H1 (cell line): ENCODE measurements around the gene PIM1. TPM values are rescaled to one million over a fixed set of nuclear protein-coding genes. Genes with fewer than 3 reads are reported as not detected.

Experiments
- CTCF ChIA-PET: fragments of 300-600 bp; sonication (Branson Sonifier 250); formaldehyde crosslinking; loops from one replicate; lab custom pipeline; 2021; ENCODE audit not compliant: partially characterized antibody; lab: Charles Lee
- POLR2A ChIA-PET: fragments of 300-600 bp; sonication (Branson Sonifier 250); formaldehyde crosslinking; loops from one replicate; lab custom pipeline; 2021; ENCODE audit warnings: inconsistent platforms; ENCODE audit not compliant: partially characterized antibody; lab: Charles Lee
- DNase-seq, 2 experiments: peaks; one replicate each; pipeline versions ENCODE4 v3.0.0 to v3.0.0-alpha.2; 2010 to 2022; ENCODE audit warnings: low spot score in 2 of 2, low read depth in 1 of 2, mixed read lengths in 1 of 2
- FAIRE-seq: peaks from 2 replicates; lab custom pipeline; 2011; peaks lifted over from hg19 to GRCh38; lab: Jason Lieb, UNC
- H2AFZ ChIP-seq: 2 replicates; pipeline ENCODE4 v1.8.1; 2012; ENCODE audit warnings: low read length, inconsistent platforms
- H2AK5ac ChIP-seq: 2 replicates; pipeline ENCODE4 v1.6.1; 2013; ENCODE audit warnings: low read depth, low read length
- H2BK120ac ChIP-seq: replicated peaks from 2 replicates; pipeline ENCODE3; 2013; ENCODE audit warnings: low read depth, low read length, inconsistent platforms
- H2BK12ac ChIP-seq: 2 replicates; pipeline ENCODE4 v1.6.1; 2013; ENCODE audit warnings: low read depth, low read length
- H2BK15ac ChIP-seq: 2 replicates; pipeline ENCODE4 v1.6.1; 2013; ENCODE audit warnings: low read length
- H2BK20ac ChIP-seq: 2 replicates; pipeline ENCODE4 v1.6.1; 2013; ENCODE audit warnings: low read length
- H2BK5ac ChIP-seq: 2 replicates; pipeline ENCODE4 v1.6.1; 2013; ENCODE audit warnings: low read depth, low read length
- H3K14ac ChIP-seq: 2 replicates; pipeline ENCODE4 v1.6.1; 2013; ENCODE audit warnings: inconsistent platforms; ENCODE audit not compliant: insufficient read length
- H3K18ac ChIP-seq: 2 replicates; pipeline ENCODE4 v1.6.1; 2013; ENCODE audit warnings: low read length; ENCODE audit errors: extremely low read depth
- H3K23ac ChIP-seq: 2 replicates; pipeline ENCODE4 v1.6.1; 2013; ENCODE audit warnings: inconsistent platforms; ENCODE audit not compliant: insufficient read length
- H3K23me2 ChIP-seq: 2 replicates; pipeline ENCODE4 v1.6.1; 2013; ENCODE audit warnings: low read depth, low read length
- H3K27ac ChIP-seq: 2 replicates; pipeline ENCODE4 v1.6.1; 2011; ENCODE audit warnings: low read depth, low read length, inconsistent platforms
- H3K27me3 ChIP-seq, 4 experiments: replicated peaks in 1 of 4; 1 replicate in 1 of 4; 2 replicates in 3 of 4; pipeline versions ENCODE4 v1.6.1 to v1.8.1; 2011 to 2013; ENCODE audit warnings: low read length in 3 of 4, mild to moderate bottlenecking in 3 of 4, inconsistent platforms in 2 of 4, mixed read lengths in 2 of 4, moderate library complexity in 1 of 4; ENCODE audit not compliant: control insufficient read depth in 3 of 4, insufficient read depth in 3 of 4; ENCODE audit errors: extremely low read depth in 1 of 4
- H3K36me3 ChIP-seq, 4 experiments: 2 replicates each; pipeline versions ENCODE4 v1.6.1 to v1.8.1; 2011 to 2013; ENCODE audit warnings: mild to moderate bottlenecking in 4 of 4, low read length in 3 of 4, moderate library complexity in 2 of 4, control low read depth in 1 of 4, inconsistent platforms in 1 of 4; ENCODE audit not compliant: insufficient read depth in 4 of 4, control insufficient read depth in 2 of 4
- H3K4ac ChIP-seq: replicated peaks from 2 replicates; pipeline ENCODE3; 2013; ENCODE audit warnings: low read length, low read depth, mixed read lengths, inconsistent platforms; ENCODE audit not compliant: insufficient read length
- H3K4me1 ChIP-seq, 4 experiments: replicated peaks in 1 of 4; 1 replicate in 1 of 4; 2 replicates in 3 of 4; pipeline versions ENCODE4 v1.6.1 to v1.8.1; 2011 to 2013; ENCODE audit warnings: low read length in 3 of 4, inconsistent platforms in 2 of 4, mixed read lengths in 1 of 4; ENCODE audit not compliant: insufficient read depth in 4 of 4, control insufficient read depth in 3 of 4
- H3K4me2 ChIP-seq, 2 experiments: 2 replicates each; pipeline versions ENCODE4 v1.6.1 to v1.8.1; 2011 to 2013; ENCODE audit warnings: low read depth in 2 of 2, low read length in 2 of 2, control low read depth in 1 of 2, inconsistent platforms in 1 of 2, mild to moderate bottlenecking in 1 of 2; ENCODE audit not compliant: insufficient read depth in 1 of 2
- H3K4me3 ChIP-seq, 4 experiments: fragments of 200-600, 300-600 bp in 1 of 4; sonication (generic), shearing (Covaris generic), sonication (Bioruptor Twin) in 1 of 4; 2 replicates each; pipeline versions ENCODE4 v1.5.1 to v1.8.1; 2011 to 2016; ENCODE audit warnings: low read length in 4 of 4, low read depth in 3 of 4, control low read depth in 2 of 4, inconsistent platforms in 2 of 4, mild to moderate bottlenecking in 2 of 4, mixed read lengths in 1 of 4, moderate library complexity in 1 of 4; ENCODE audit not compliant: insufficient read depth in 2 of 4; ENCODE audit errors: extremely low read depth in 1 of 4
- H3K56ac ChIP-seq: replicated peaks from 2 replicates; pipeline ENCODE3; 2013; ENCODE audit warnings: low read depth, mild to moderate bottlenecking, mixed read lengths, low read length, inconsistent platforms; ENCODE audit not compliant: insufficient read length
- H3K79me1 ChIP-seq: 2 replicates; pipeline ENCODE4 v1.6.1; 2013; ENCODE audit warnings: low read depth, low read length, control low read depth
- H3K79me2 ChIP-seq, 2 experiments: 2 replicates each; pipeline versions ENCODE4 v1.6.1 to v1.8.1; 2012 to 2013; ENCODE audit warnings: low read length in 2 of 2, mild to moderate bottlenecking in 2 of 2, inconsistent platforms in 1 of 2; ENCODE audit not compliant: insufficient read depth in 2 of 2, control insufficient read depth in 1 of 2
- H3K9ac ChIP-seq, 4 experiments: replicated peaks in 1 of 4; 1 replicate in 1 of 4; 2 replicates in 3 of 4; pipeline versions ENCODE4 v1.6.1 to v1.8.1; 2011 to 2013; ENCODE audit warnings: low read depth in 3 of 4, low read length in 3 of 4, control low read depth in 2 of 4, mild to moderate bottlenecking in 2 of 4, moderate library complexity in 2 of 4, inconsistent platforms in 1 of 4; ENCODE audit errors: extremely low read depth in 1 of 4
- H3K9me3 ChIP-seq, 2 experiments: 2 replicates each; pipeline versions ENCODE4 v1.6.1 to v1.8.1; 2012 to 2013; ENCODE audit warnings: mild to moderate bottlenecking in 2 of 2, moderate library complexity in 2 of 2, control low read depth in 1 of 2, inconsistent platforms in 1 of 2, low read depth in 1 of 2, low read length in 1 of 2, mixed read lengths in 1 of 2; ENCODE audit not compliant: insufficient read depth in 2 of 2
- H4K20me1 ChIP-seq, 2 experiments: replicated peaks in 1 of 2; 2 replicates each; pipeline versions ENCODE3 to v1.8.1; 2011 to 2013; ENCODE audit warnings: inconsistent platforms in 2 of 2, low read length in 2 of 2, mild to moderate bottlenecking in 1 of 2; ENCODE audit not compliant: insufficient read depth in 2 of 2, control insufficient read depth in 1 of 2
- H4K5ac ChIP-seq: 2 replicates; pipeline ENCODE4 v1.6.1; 2013; ENCODE audit warnings: low read length, low read depth, mixed read lengths, inconsistent platforms; ENCODE audit not compliant: insufficient read length
- H4K8ac ChIP-seq: 2 replicates; pipeline ENCODE4 v1.8.0; 2013; ENCODE audit warnings: mild to moderate bottlenecking, moderate library complexity, low read length, inconsistent platforms; ENCODE audit not compliant: insufficient read depth; ENCODE audit errors: extremely low read depth
- H4K91ac ChIP-seq: replicated peaks from 2 replicates; pipeline ENCODE3; 2013; ENCODE audit warnings: low read length, mixed read lengths, inconsistent platforms; ENCODE audit not compliant: insufficient read length
- CHD2 ChIP-seq: IDR thresholded peaks from 2 replicates; pipeline ENCODE4 v1.6.1; 2012; ENCODE audit warnings: low read length, improper control_type of control experiment
- CTBP2 ChIP-seq: IDR thresholded peaks from 2 replicates; pipeline ENCODE4 v1.7.0; 2011; ENCODE audit warnings: borderline replicate concordance, mild to moderate bottlenecking, moderate library complexity, mixed read lengths, low read length; ENCODE audit not compliant: insufficient read depth, insufficient read length
- FOSL1 ChIP-seq: IDR thresholded peaks from 2 replicates; pipeline ENCODE4 v1.6.1; 2011; ENCODE audit warnings: mild to moderate bottlenecking, low read depth, low read length, moderate library complexity; ENCODE audit not compliant: insufficient read depth
- KDM1A ChIP-seq: fragments of 200-600, 300-600 bp; sonication (generic); IDR thresholded peaks from 2 replicates; pipeline ENCODE4 v1.7.1; 2016; ENCODE audit warnings: mild to moderate bottlenecking, low read length, borderline replicate concordance
- KDM5A ChIP-seq: fragments of 200-600 bp; IDR thresholded peaks from 2 replicates; pipeline ENCODE4 v1.7.1; 2012; ENCODE audit warnings: mild to moderate bottlenecking, low read length, inconsistent platforms, mixed read lengths
- NANOG ChIP-seq: IDR thresholded peaks from 2 replicates; pipeline ENCODE4 v1.6.1; 2011; ENCODE audit warnings: low read length, low read depth, mild to moderate bottlenecking, inconsistent platforms; ENCODE audit not compliant: insufficient read depth, poor library complexity, severe bottlenecking
- RAD21 ChIP-seq, 2 experiments: IDR thresholded peaks in 1 of 2; conservative IDR thresholded peaks in 1 of 2; 2 replicates each; pipeline ENCODE4 v1.6.1; 2011; ENCODE audit warnings: low read depth in 2 of 2, low read length in 2 of 2, improper control_type of control experiment in 1 of 2, inconsistent platforms in 1 of 2, mild to moderate bottlenecking in 1 of 2, moderate library complexity in 1 of 2
- SAP30 ChIP-seq: fragments of 300-600 bp; sonication (generic); IDR thresholded peaks from 2 replicates; pipeline ENCODE4 v1.7.1; 2012; ENCODE audit warnings: low read length, moderate library complexity, mild to moderate bottlenecking, inconsistent platforms; ENCODE audit not compliant: insufficient read depth, insufficient replicate concordance
- SIX5 ChIP-seq: IDR thresholded peaks from 2 replicates; pipeline ENCODE4 v1.6.1; 2011; ENCODE audit warnings: mild to moderate bottlenecking, low read depth, low read length
- TAF1 ChIP-seq: IDR thresholded peaks from 2 replicates; pipeline ENCODE4 v1.6.1; 2011; ENCODE audit warnings: mild to moderate bottlenecking, low read depth, low read length
- YY1 ChIP-seq: IDR thresholded peaks from 2 replicates; pipeline ENCODE4 v1.6.1; 2011; ENCODE audit warnings: low read depth, mild to moderate bottlenecking, low read length
- ZNF274 ChIP-seq: IDR thresholded peaks from 2 replicates; pipeline ENCODE4 v1.7.0; 2012; ENCODE audit warnings: low read length, borderline replicate concordance; ENCODE audit errors: extremely low read depth
- WGBS, 2 experiments: shearing (Covaris generic) in 1 of 2; methylation state at CpG; one replicate each; pipeline versions ENCODE4 v1.1.6 to v1.1.7; 2013 to 2015; ENCODE audit warnings: low lambda C conversion rate in 2 of 2, mixed read lengths in 2 of 2, inconsistent platforms in 1 of 2, low coverage in 1 of 2, missing lambda C conversion rate in 1 of 2; ENCODE audit not compliant: insufficient replicate concordance in 2 of 2, insufficient coverage in 1 of 2, insufficient read length in 1 of 2; ENCODE audit errors: extremely low coverage in 1 of 2, missing lambda C conversion rate in 1 of 2; 5-methylcytosine and 5-hydroxymethylcytosine counted together
- polyA plus RNA-seq, 7 experiments: library from polyadenylated mRNA; depleted of rRNA in 3 of 7; stranded (reverse) in 5 of 7; unstranded in 2 of 7; fragments of >200 nt in 5 of 7; fragments of 200-250 nt in 2 of 7; gene quantifications; 1 replicate in 5 of 7; 2 replicates in 1 of 7; 4 replicates in 1 of 7; pipeline versions ENCODE4 v1.2.1 to v1.2.3, GENCODE V29; 2011 to 2013; ENCODE audit warnings: missing spikeins in 2 of 7, mixed read lengths in 2 of 7
- total RNA-seq: library from RNA; stranded (reverse); fragmentation: NEBNext Ultra II Directional; extraction: Animal tissue kit (Norgen Biotek cat#: 25700); gene quantifications from 2 replicates; pipeline ENCODE4 v1.2.1, GENCODE V29; 2021

Gene PIM1
- total and polyA plus RNA-seq, 2 of the 8 experiments (the other 6 are each of a cell fraction or from before 2014, with no cell fraction given), result 25.5 to 94.9 TPM

DNA sequence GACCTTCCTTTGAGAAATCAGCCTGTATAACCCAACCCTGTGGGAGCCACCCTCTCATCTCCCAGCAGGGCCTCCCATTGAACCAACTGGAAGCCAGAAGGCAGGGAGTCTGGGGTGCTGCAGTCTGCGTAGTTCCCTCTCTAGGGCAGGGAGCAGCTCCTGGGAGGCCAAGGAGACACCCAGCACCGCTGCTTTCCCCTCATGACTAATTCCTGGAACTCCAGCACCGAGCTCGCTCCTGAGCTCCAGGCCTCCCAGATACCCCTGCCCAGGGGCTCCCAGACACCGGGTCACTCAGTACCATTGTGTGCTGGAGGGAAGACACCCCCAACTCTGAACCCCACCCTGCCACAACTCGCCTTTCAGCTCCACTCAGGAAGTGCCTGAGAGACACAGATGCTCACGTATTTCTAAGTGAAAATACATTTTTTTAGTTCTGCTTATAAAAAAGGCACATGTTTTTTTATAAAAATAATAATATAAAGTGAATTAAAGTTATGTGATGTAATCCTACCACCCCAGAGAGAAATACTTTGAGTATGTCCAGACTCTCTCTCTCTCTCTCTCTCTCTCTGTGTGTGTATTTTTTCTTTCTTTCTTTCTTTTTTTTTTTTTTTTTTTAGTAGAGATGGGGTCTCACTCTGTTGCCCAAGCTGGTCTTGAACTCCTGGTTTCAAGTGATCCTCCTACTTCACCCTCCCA is 17.5 kb downstream of the PIM1 start:
- Histone ChIP-seq H3K27me3 (no peaks in the 10 kb centered on the region), H3K4me2 (no peak overlapping the region), H2BK20ac (no peak overlapping the region), H3K14ac (no peak overlapping the region), H3K4me1 (no peaks in the 10 kb centered on the region; a peak in 2 of 7 replicates), H4K20me1 (no peaks in the 10 kb centered on the region), H4K5ac (no peak overlapping the region), H3K79me1 (no peaks in the 10 kb centered on the region), H3K23me2 (no peaks in the 10 kb centered on the region), H3K27ac (no peak overlapping the region), H3K4ac (no peak overlapping the region), H3K9ac (no peak overlapping the region), H4K91ac (no peak overlapping the region), H3K23ac (no peak overlapping the region), H3K79me2 (no peaks in the 10 kb centered on the region), H3K18ac (no peak overlapping the region; the same call in 1 of the 2 replicates), H4K8ac (peak overlapping the region; percentile 14; the same call in 1 of the 2 replicates), H3K9me3 (no peaks in the 10 kb centered on the region), H2BK120ac (no peak overlapping the region), H2AFZ (no peak overlapping the region), H2BK15ac (no peak overlapping the region), H3K36me3 (no peaks in the 10 kb centered on the region), H2BK12ac (peak overlapping the region; percentile 60; the same call in 1 of the 2 replicates), H3K4me3 (no peak overlapping the region), H2AK5ac (no peak overlapping the region), H3K56ac (no peak overlapping the region), H2BK5ac (no peak overlapping the region)
- FAIRE-seq (no peak), DNase-seq (no peak)
- ChIA-PET CTCF (interaction anchor here (1.0 to 34.9 kb wide), 9 partner anchors 12 to 165 kb away, joined by 3 to 866 read pairs (median 4); no protein-coding TSS in a partner anchor), POLR2A (interaction anchor here (1.0 to 1.9 kb wide), 6 partner anchors 10 to 83 kb away, joined by 3 to 8 read pairs (median 4); no protein-coding TSS in a partner anchor)
- 92% methylated on average over 7 of the region's 7 CpGs; no CpG with 5 or more reads in 1 of the 2 experiments for WGBS, 2 experiments
- TF ChIP-seq ZNF274, result no peak
- TF ChIP-seq RAD21 (IDR thresholded peaks at IDR 0.05 in 1 of 2, conservative IDR thresholded peaks at IDR 0.05 in 1 of 2; ENCODE audit: low read depth in 2 of 2, low read length in 2 of 2), result no peak
- no peak for TF ChIP-seq CTBP2
- TF ChIP-seq KDM1A, result no peak
- TF ChIP-seq FOSL1, result no peak
- no peak for TF ChIP-seq CHD2
- TF ChIP-seq SAP30, result no peak
- TF ChIP-seq NANOG, result no peak
- TF ChIP-seq KDM5A, result no peak
- no peak for TF ChIP-seq SIX5
- no peak for TF ChIP-seq YY1
- no peak for TF ChIP-seq TAF1
